ENCODE measurements around the gene EXOC6B.

Gene EXOC6B

GRCh38 chr2:72349016-72349415, 476.8 kb downstream of the EXOC6B start:
- no peak overlapping the region for H3K27ac ChIP-seq
- ChIA-PET POLR2A (ENCODE audit: low non-redundant PET) (no interaction called here), CTCF (interaction anchor here (0.6 to 0.8 kb wide), 2 partner anchors 181 to 198 kb away, joined by 3 read pairs; no protein-coding TSS in a partner anchor)
- TF ChIP-seq, protein P1, sequence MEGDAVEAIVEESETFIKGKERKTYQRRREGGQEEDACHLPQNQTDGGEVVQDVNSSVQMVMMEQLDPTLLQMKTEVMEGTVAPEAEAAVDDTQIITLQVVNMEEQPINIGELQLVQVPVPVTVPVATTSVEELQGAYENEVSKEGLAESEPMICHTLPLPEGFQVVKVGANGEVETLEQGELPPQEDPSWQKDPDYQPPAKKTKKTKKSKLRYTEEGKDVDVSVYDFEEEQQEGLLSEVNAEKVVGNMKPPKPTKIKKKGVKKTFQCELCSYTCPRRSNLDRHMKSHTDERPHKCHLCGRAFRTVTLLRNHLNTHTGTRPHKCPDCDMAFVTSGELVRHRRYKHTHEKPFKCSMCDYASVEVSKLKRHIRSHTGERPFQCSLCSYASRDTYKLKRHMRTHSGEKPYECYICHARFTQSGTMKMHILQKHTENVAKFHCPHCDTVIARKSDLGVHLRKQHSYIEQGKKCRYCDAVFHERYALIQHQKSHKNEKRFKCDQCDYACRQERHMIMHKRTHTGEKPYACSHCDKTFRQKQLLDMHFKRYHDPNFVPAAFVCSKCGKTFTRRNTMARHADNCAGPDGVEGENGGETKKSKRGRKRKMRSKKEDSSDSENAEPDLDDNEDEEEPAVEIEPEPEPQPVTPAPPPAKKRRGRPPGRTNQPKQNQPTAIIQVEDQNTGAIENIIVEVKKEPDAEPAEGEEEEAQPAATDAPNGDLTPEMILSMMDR (conservative IDR thresholded peaks at IDR 0.05; ENCODE audit: low read depth), result no peak
- DNase-seq (ENCODE audit: low spot score), result no peak

- H3K27ac ChIP-seq, result no peak overlapping the region
- TF ChIP-seq, protein P1 (conservative IDR thresholded peaks at IDR 0.05; ENCODE audit: low read depth), result no peak
- POLR2A ChIA-PET (ENCODE audit: low non-redundant PET), result no interaction called here
- CTCF ChIA-PET, result no interaction called here
- DNase-seq (ENCODE audit: low spot score), result no peak
These were observed 478.8 kb downstream of the EXOC6B start for GRCh38 chr2:72347081-72347480.

GRCh38 chr2:72341639-72342038, 484.2 kb downstream of the EXOC6B start:
- ChIA-PET CTCF (no interaction called here), POLR2A (ENCODE audit: low non-redundant PET) (no interaction called here)

DNA sequence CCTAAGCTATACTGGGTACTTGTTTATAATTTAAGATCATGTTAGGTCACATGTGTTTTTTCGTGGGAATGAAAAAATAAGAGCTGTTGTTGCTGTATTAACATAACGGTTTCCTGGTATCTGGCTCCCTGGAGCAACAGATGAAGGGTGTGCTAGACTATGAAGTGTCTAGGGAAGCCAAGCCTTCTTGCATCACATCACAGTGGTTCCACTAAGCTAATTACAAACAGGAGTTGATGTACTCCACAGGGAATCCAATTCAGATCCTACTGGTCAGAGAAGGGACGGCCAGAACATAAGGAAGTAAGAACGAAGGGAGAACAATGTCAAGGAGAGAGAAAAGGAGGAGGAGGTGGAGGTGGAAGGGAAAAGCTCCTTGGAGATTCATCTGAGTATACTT, 485.2 kb downstream of the EXOC6B start:
- TF ChIP-seq, protein P1 (conservative IDR thresholded peaks at IDR 0.05; ENCODE audit: low read depth), result no peak
- CTCF ChIA-PET, result interaction anchor here (0.6 to 0.7 kb wide), 2 partner anchors 48 to 103 kb away, joined by 3 read pairs; no protein-coding TSS in a partner anchor
- H3K27ac ChIP-seq, result no peak overlapping the region
- no peak for DNase-seq (ENCODE audit: low spot score)
- POLR2A ChIA-PET (ENCODE audit: low non-redundant PET), result no interaction called here

More at GRCh38 chr2:72341639-72342038, 484.2 kb downstream of the EXOC6B start:
- TF ChIP-seq, protein P1 (conservative IDR thresholded peaks at IDR 0.05; ENCODE audit: low read depth), result no peak
- peak; percentile 3 for DNase-seq (ENCODE audit: low spot score)
- H3K27ac ChIP-seq, result no peak overlapping the region

- H3K27ac ChIP-seq, result no peak overlapping the region
- ChIA-PET CTCF (interaction anchor here (0.8 kb wide), 1 partner anchor 545 kb away, joined by 3 read pairs; no protein-coding TSS in a partner anchor), POLR2A (ENCODE audit: low non-redundant PET) (no interaction called here)
- no peak for DNase-seq (ENCODE audit: low spot score)
- TF ChIP-seq, protein P1 (conservative IDR thresholded peaks at IDR 0.05; ENCODE audit: low read depth), result no peak
These were observed 487.8 kb downstream of the EXOC6B start for GRCh38 chr2:72338076-72338475.

DNA sequence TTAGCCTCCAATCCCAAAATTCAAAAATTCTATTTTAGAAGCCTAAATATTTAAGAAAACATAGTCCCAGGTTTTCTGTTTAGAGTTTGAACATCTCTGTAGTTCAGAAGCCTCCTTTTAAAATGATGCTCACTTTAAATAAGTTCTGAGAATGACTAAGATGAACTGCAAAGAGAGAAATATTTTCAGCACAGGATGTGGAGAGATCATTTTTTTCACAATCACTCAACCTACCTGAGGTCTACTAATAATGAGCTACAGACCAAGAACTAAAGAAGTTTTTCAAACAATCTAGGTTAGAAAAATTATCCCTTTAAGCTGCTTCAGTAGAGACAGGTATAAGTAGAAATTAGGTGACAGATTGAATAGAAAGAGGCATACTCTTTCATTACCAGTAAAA, 493.1 kb downstream of the EXOC6B start:
- no peak overlapping the region for H3K27ac ChIP-seq
- TF ChIP-seq, protein P1 (conservative IDR thresholded peaks at IDR 0.05; ENCODE audit: low read depth), result no peak
- DNase-seq (ENCODE audit: low spot score), result no peak
- ChIA-PET POLR2A (ENCODE audit: low non-redundant PET) (no interaction called here), CTCF (no interaction called here)
